VCaP (cell line): ENCODE data around the gene TXNL1.
"Not testable (repeated sequence)": the region's sequence is repeated elsewhere in the genome, so short reads cannot be mapped to it uniquely, and the experiment has no call there.

ENCODE experiments used
- H3K27ac ChIP-seq: fragments of 450-650 bp; 2 replicates; pipeline ENCODE4 v1.5.1; 2017
- CTCF ChIP-seq: fragments of 450-650 bp; conservative IDR thresholded peaks from 2 replicates; pipeline ENCODE4 v1.5.1; 2017; ENCODE audit warnings: mild to moderate bottlenecking, moderate library complexity

The TXNL1 gene

GRCh38 chr18:56576826-56577573 is 61.4 kb downstream of the TXNL1 start:
- TF ChIP-seq CTCF: no peak
- no peak overlapping the region for H3K27ac ChIP-seq

DNA sequence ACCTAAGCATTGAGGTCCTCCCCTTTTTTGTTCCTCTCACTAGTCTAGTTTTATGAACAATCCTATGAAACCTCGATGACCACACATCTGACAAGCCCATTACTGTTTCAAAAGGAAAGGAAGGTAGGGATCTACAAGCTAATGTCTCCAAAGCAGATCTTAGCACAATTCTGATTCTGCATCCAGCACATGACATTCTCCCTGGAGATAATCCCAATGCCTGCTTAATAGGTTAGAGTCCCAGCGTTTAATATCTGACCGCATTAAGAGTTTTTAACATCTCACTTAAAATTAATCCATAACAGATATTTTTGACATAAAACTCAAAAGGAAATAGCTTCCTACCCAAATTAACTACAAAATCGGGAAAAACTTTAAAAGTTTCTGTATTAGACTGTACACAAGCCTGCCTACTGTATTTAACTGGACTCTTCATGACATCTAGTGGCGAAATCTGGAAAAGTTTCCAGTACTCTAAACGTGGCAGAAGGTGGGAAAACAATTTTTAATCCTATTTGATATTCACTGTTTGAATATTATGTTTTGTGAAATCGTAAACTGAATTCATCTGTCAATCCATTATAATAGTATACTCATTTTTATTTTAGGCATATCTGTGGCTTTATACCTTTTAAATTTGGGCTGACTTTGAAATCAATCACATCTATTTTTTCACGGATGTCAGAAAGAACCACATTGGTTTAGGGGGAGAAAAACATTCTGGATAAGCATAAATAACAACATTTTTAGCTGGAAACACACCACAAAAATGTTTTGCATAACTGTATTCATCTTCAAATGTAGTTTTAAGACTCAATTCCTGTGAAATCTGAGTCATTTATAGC is 62.4 kb downstream of the TXNL1 start:
- TF ChIP-seq CTCF: peak; percentile 77
- no peak overlapping the region for H3K27ac ChIP-seq

DNA sequence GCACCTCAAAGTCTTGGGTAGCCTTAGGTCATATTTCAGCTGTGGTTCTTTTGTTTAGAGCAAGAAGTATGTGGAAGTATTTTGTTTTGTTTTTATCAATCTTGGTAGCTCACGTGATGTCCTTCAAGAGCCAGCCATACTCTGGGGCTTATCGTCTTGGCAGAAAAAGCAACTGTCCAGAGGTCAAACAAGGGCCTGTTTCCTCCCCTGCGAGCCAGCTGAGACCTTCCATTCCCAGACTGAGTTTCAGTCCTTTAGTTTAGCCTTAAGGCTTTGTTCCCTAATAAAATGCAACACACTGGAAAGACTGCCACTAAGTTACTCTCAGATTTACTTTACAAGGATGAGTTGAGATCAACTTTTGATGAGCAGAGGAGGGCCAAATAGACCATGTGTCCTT is 63.5 kb downstream of the TXNL1 start:
- no peak overlapping the region; the same call in 1 of the 2 replicates for H3K27ac ChIP-seq
- TF ChIP-seq CTCF: no peak

- not testable (repeated sequence) for H3K27ac ChIP-seq
These were observed 66.1 kb downstream of the TXNL1 start for GRCh38 chr18:56572267-56572666.

GRCh38 chr18:56570978-56571377 is 67.4 kb downstream of the TXNL1 start:
- TF ChIP-seq CTCF: no peak
- peak overlapping the region; percentile 16; the same call in 1 of the 2 replicates for H3K27ac ChIP-seq

- H3K27ac ChIP-seq: no peak overlapping the region
- TF ChIP-seq CTCF: no peak
These were observed 69.0 kb downstream of the TXNL1 start for GRCh38 chr18:56569416-56569815.

DNA sequence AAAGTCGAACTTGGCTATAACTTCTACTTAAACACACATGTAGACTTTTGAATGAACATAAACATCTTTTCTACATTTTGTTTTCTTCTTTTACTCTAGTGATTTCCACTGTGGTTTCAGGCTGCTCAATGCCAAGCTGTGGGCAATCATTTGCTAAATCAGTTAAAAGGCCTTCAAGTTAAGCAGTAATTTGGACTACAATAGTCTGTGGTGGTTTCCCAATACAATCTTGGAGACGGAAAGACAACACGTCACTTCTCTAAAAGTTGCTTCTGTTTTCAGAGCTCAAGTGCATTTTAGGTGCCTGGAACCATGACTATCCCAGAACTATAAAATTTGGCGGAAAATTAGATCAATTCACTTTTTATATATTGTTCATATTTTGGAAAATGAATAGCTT is 69.4 kb downstream of the TXNL1 start:
- no peak for TF ChIP-seq CTCF
- H3K27ac ChIP-seq: no peak overlapping the region
